Fibroblast of skin of left biceps (primary cell): Measurements from ENCODE around the gene TMEM270.
A peak's percentile ranks its signal among the peaks of the same experiment; 100 is the strongest.
"Not testable (repeated sequence)": the region's sequence is repeated elsewhere in the genome, so short reads cannot be mapped to it uniquely, and the experiment has no call there.

Experiments used
- DNase-seq, 2 experiments: peaks; one replicate each; pipeline ENCODE4 v3.0.0-alpha.2; 2013; ENCODE audit warnings: low read depth in 2 of 2

The TMEM270 gene

DNA sequence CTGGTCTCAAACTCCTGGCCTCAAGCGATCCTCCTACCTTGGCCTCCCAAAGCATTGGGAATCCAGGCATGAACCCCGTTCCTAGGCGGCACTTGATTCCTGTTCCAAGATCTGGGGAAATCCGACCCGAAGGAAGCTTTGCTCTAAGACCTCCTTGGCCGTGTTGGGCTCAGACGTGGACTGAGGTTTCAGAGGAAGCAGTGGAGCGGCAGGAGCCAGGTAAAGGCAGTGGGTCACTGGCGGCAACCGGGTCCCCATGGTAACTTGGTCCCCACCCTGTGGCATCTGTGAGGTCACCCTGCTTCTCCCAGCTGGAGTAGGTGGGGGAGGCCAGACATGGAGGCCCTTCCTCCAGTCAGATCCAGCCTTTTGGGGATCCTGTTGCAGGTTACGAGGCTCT is at the start of gene TMEM270:
Gene TMEM270 (plus strand): TSS at position 301 of the 400 bp plus-strand sequence. CDS start 36 bp downstream, at position 337.
- no peak for DNase-seq

- DNase-seq, result no peak
These were observed 49.2 kb upstream of the TMEM270 start for GRCh38 chr7:73811760-73812168.

GRCh38 chr7:73812996-73813395 is 48.0 kb upstream of the TMEM270 start:
- no peak for DNase-seq

DNA sequence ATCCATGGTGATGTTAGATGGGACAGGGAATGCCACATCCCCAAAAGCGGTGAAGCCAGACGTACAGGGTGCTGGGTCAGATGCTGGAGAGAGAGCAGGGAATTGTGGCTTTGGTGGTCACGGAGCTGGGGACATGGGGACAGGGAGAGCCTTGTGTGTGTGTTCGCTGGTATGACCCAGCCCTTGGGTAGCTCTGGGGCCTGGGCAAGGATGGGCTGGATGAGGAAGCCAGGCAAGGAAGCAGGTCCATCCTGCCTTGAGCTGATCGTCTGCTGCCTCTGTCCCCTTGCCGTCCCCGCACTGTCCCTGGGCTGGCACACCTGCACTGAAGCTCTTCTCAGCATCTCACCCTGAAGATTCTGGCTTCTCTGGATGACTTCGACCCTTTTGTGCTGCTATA is 45.5 kb upstream of the TMEM270 start:
- no peak for DNase-seq

DNA sequence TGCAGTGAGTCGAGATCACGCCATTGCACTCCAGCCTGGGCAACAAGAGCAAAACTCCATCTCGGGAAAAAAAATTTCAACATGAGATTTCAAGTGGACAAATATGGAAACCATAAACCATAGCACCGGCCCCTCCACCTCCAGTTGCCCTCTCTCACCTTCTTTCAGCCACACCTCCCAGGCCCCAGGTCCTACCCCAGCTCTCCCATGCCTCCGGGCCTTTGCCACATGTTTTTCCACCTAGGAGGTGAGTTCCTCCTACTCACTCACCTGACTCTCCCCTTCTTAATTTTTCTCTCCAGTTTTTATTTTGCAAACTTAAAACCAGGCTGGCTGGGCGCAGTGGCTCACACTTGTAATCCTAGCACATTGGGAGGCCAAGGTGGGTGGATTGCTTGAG is 43.8 kb upstream of the TMEM270 start:
- no peak for DNase-seq

DNA sequence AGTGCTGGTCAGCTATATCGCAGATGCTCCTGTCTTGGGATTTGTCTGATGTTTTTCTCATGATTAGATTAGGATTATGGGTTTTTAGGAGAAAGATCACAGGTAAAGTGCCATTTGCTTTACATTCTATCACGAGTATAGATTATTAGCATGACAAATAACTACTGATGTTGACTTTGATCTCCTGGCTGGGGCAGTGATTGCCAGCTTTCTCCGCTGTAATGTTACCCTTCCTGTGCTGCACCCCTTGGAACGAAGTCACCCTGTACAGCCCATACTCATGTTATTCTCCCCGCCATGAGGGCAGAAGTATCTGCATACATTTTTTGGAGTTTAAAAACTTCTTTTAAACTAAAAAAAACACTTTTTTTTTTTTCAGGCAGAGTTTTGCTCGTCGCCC is 40.9 kb upstream of the TMEM270 start:
- DNase-seq, result no peak

GRCh38 chr7:73821597-73822285 is 39.2 kb upstream of the TMEM270 start:
- not testable (repeated sequence) for DNase-seq

GRCh38 chr7:73822319-73823173 is 38.4 kb upstream of the TMEM270 start:
- peak; percentile 42 for DNase-seq

- DNase-seq, result no peak
These were observed 37.7 kb upstream of the TMEM270 start for GRCh38 chr7:73823257-73823656.

DNA sequence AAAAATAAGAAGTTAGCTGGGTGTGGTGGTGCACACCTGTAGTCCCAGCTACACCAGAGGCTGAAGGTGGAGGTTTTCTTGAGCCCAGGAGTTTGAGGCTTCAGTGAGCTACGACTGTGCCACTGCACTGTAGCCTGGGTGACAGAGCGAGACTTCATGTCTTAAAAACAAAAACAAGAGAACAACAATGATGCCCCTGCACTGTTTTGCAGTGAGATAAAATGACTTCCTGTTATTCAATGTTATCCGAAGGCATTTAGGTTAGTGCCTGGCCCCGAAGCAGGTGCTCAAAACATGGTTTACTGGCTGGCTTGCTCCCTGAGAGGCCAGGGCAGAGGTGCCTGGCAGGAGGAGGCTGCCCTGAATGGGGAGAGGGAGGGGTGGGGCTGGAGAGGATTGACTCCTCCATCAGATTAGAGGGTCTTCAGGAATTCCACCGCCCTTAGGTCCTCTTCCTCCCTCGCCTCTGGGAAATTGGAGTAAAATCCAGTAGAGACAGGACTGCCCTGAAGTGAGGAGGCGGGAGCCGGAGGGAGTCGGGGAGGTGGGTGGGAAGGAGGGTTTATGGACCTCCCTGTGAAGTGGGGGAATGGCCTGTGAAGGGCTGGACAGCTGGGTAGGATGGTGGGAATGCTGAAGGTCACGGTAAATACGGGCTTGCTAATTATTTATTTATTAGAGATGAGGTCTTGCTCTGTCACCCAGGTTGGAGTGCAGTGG is 36.9 kb upstream of the TMEM270 start:
- no peak for DNase-seq

- DNase-seq, result no peak
These were observed 36.0 kb upstream of the TMEM270 start for GRCh38 chr7:73824986-73825385.

GRCh38 chr7:73827567-73828106 is 33.3 kb upstream of the TMEM270 start:
- no peak for DNase-seq

GRCh38 chr7:73828107-73828803 is 32.7 kb upstream of the TMEM270 start:
- no peak for DNase-seq

- DNase-seq, result no peak
These were observed 32.0 kb upstream of the TMEM270 start for GRCh38 chr7:73828972-73829371.

- DNase-seq, result no peak
These were observed 31.5 kb upstream of the TMEM270 start for GRCh38 chr7:73829505-73829904.

DNA sequence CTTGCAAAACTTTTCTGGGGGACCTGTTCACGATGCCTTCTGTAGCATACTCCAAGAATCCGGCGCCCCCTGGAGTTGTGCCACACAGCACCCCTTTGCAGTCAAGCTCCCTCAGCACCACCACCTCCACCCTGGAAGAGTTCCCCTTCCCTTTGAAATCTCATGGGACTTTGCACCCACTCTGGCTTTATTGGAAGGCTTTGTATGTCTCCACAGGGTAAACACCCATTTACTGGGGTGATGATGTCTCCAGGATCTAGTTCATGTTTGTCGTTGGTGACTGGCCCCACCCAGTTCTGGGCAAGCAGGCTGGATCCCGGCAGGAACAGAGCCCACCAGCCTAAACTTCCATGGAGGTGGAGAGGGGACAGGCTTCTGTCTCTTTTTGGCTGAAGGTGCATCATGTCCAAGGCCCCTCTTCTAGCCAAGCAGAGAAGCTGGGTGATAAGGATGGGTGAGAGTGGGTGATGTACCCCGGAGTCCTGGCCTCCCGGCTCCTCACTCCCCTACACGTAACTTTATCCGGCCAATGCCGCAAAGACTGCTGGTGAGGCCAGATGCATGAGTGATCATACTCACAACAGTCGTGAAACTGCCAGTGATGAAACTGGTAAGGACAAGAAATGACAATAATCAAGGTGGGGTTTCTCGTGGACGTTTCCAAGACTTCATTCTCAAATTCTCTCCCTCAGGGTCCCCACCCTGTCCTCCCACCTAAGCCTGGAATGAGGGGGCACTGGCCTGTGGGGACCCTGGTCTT is 30.9 kb upstream of the TMEM270 start:
- no peak for DNase-seq

- no peak for DNase-seq
These were observed 30.0 kb upstream of the TMEM270 start, which contains the start of gene CLDN4 for GRCh38 chr7:73830681-73831583. Gene CLDN4, plus strand, starts transcription at chr7:73830996. Its CDS starts 206 bp downstream, at chr7:73831202.

GRCh38 chr7:73831584-73831833 is 29.4 kb upstream of the TMEM270 start:
- no peak for DNase-seq

- DNase-seq, result no peak
These were observed 28.9 kb upstream of the TMEM270 start for GRCh38 chr7:73831834-73832651.
